HG02943 (cell line): Measurements from ENCODE around the gene TMC3.
A peak's percentile ranks its signal among the peaks of the same experiment; 100 is the strongest.

Source experiments
- ATAC-seq: cut with Tn5 transposase; IDR thresholded peaks from one replicate; pipeline ENCODE4 v1.9.1; 2021; ENCODE audit warnings: mild to moderate bottlenecking, low read depth, moderate library complexity; ENCODE audit not compliant: unreplicated experiment

Gene TMC3

GRCh38 chr15:81284256-81285031, 89.6 kb downstream of the TMC3 start:
- ATAC-seq: peak; percentile 48

- no peak for ATAC-seq
These were observed 91.1 kb downstream of the TMC3 start for GRCh38 chr15:81282911-81283310.

GRCh38 chr15:81282606-81282895, 91.5 kb downstream of the TMC3 start:
- ATAC-seq: no peak

GRCh38 chr15:81281766-81282605, 92.0 kb downstream of the TMC3 start:
- no peak for ATAC-seq

GRCh38 chr15:81281456-81281735, 92.6 kb downstream of the TMC3 start:
- ATAC-seq: no peak
